Neural cell (in vitro differentiated cells): ENCODE results near the gene AHRR. TPM values are rescaled to one million over a fixed set of nuclear protein-coding genes. Genes with fewer than 3 reads are reported as not detected.

Source experiments
- H2AFZ ChIP-seq: fragments of 200-600, 300-800 bp; sonication (generic), shearing (Covaris generic); 2 replicates; pipeline ENCODE4 v1.6.0; 2014; ENCODE audit warnings: low read depth, mild to moderate bottlenecking, antibody characterized with exemption, low read length, moderate library complexity
- H3F3A ChIP-seq: fragments of 200-600 bp; shearing (Covaris generic); 2 replicates; pipeline ENCODE4 v1.6.1; 2016; ENCODE audit warnings: mild to moderate bottlenecking, moderate library complexity, mixed read lengths, antibody characterized with exemption, low read length; ENCODE audit not compliant: insufficient read depth, poor library complexity, severe bottlenecking
- H3K27ac ChIP-seq: fragments of 200-600, 300-800 bp; sonication (generic), shearing (Covaris generic); 2 replicates; pipeline ENCODE4 v1.5.1; 2014; ENCODE audit warnings: mild to moderate bottlenecking, low read length, moderate library complexity
- H3K27me3 ChIP-seq: fragments of 300-800, 200-600 bp; sonication (generic), shearing (Covaris generic); 2 replicates; pipeline ENCODE4 v1.6.0; 2014; ENCODE audit warnings: mild to moderate bottlenecking, low read depth, low read length, moderate library complexity; ENCODE audit not compliant: insufficient read depth
- H3K36me3 ChIP-seq: fragments of 300-800, 200-600 bp; sonication (generic), shearing (Covaris generic); 2 replicates; pipeline ENCODE4 v1.5.1; 2014; ENCODE audit warnings: mild to moderate bottlenecking, antibody characterized with exemption, low read length, moderate library complexity; ENCODE audit not compliant: insufficient read depth
- H3K4me2 ChIP-seq: fragments of 300-800, 200-600 bp; sonication (generic), shearing (Covaris generic); 2 replicates; pipeline ENCODE4 v1.6.0; 2014; ENCODE audit warnings: mild to moderate bottlenecking, low read length
- H3K4me3 ChIP-seq: fragments of 300-800, 200-600 bp; sonication (generic), shearing (Covaris generic); 2 replicates; pipeline ENCODE4 v1.5.1; 2014; ENCODE audit warnings: mild to moderate bottlenecking, low read length, moderate library complexity
- H3K79me2 ChIP-seq: fragments of 200-600 bp; shearing (Covaris generic); replicated peaks from 2 replicates; pipeline ENCODE4 v1.6.0; 2014; ENCODE audit warnings: mild to moderate bottlenecking, low read length, moderate library complexity; ENCODE audit not compliant: insufficient read depth
- H3K9ac ChIP-seq: fragments of 300-800, 200-600 bp; sonication (generic), shearing (Covaris generic); 2 replicates; pipeline ENCODE4 v1.6.1; 2016; ENCODE audit warnings: mild to moderate bottlenecking, low read length, mixed read lengths
- H3K9me2 ChIP-seq: fragments of 200-600 bp; shearing (Covaris generic); 2 replicates; pipeline ENCODE4 v1.6.1; 2016; ENCODE audit warnings: mild to moderate bottlenecking, low read length, mixed read lengths; ENCODE audit not compliant: insufficient read depth
- H3K9me3 ChIP-seq: fragments of 200-600, 300-800 bp; sonication (generic), shearing (Covaris generic); 2 replicates; pipeline ENCODE4 v1.6.1; 2016; ENCODE audit warnings: mild to moderate bottlenecking, mixed run types, low read length, moderate library complexity, mixed read lengths
- H4K20me1 ChIP-seq: fragments of 200-600 bp; shearing (Covaris generic); 2 replicates; pipeline ENCODE4 v1.6.1; 2016; ENCODE audit warnings: mild to moderate bottlenecking, mixed run types; ENCODE audit not compliant: insufficient read depth
- EP300 ChIP-seq: fragments of 450-650 bp; conservative IDR thresholded peaks from 2 replicates; pipeline ENCODE4 v1.6.1; 2014; ENCODE audit warnings: antibody characterized with exemption, mild to moderate bottlenecking, moderate library complexity; ENCODE audit not compliant: poor library complexity, severe bottlenecking
- EZH2 ChIP-seq: fragments of 200-600, 300-800 bp; shearing (Covaris generic), sonication (generic); IDR thresholded peaks from 2 replicates; pipeline ENCODE4 v1.6.1; 2014; ENCODE audit warnings: antibody characterized with exemption, low read length, borderline replicate concordance, mild to moderate bottlenecking; ENCODE audit not compliant: insufficient read depth, poor library complexity, severe bottlenecking
- MXI1 ChIP-seq: fragments of 450-650 bp; conservative IDR thresholded peaks from 2 replicates; pipeline ENCODE4 v1.6.1; 2014; ENCODE audit warnings: antibody characterized with exemption, mild to moderate bottlenecking; ENCODE audit not compliant: poor library complexity, severe bottlenecking
- POLR2AphosphoS5 ChIP-seq: IDR thresholded peaks from 2 replicates; pipeline ENCODE4 v1.6.1; 2012
- RAD21 ChIP-seq: fragments of 450-650 bp; conservative IDR thresholded peaks from 2 replicates; pipeline ENCODE4 v1.6.1; 2014; ENCODE audit warnings: antibody characterized with exemption, mild to moderate bottlenecking, moderate library complexity
- SMC3 ChIP-seq: fragments of 450-650 bp; conservative IDR thresholded peaks from 2 replicates; pipeline ENCODE4 v1.6.1; 2014; ENCODE audit warnings: antibody characterized with exemption, mild to moderate bottlenecking, moderate library complexity; ENCODE audit not compliant: poor library complexity
- TAF1 ChIP-seq: IDR thresholded peaks from 2 replicates; pipeline ENCODE4 v1.6.1; 2012; ENCODE audit warnings: low read depth
- polyA plus RNA-seq: library from polyadenylated mRNA; depleted of rRNA; stranded (reverse); fragments of >200 nt; gene quantifications from 2 replicates; pipeline ENCODE4 v1.2.3, GENCODE V29; 2014
- TF ChIP-seq, protein P1 (sequence below): fragments of 450-650 bp; IDR thresholded peaks from 2 replicates; pipeline ENCODE4 v1.5.1; 2014; ENCODE audit warnings: antibody characterized with exemption, mild to moderate bottlenecking, moderate library complexity; ENCODE audit not compliant: poor library complexity, severe bottlenecking
- TF ChIP-seq, protein P2 (sequence below): IDR thresholded peaks from 2 replicates; pipeline ENCODE4 v1.6.1; 2012; ENCODE audit warnings: borderline replicate concordance

The AHRR gene
- polyA plus RNA-seq, 1 donor from 2014 or later = 0.26 TPM

DNA sequence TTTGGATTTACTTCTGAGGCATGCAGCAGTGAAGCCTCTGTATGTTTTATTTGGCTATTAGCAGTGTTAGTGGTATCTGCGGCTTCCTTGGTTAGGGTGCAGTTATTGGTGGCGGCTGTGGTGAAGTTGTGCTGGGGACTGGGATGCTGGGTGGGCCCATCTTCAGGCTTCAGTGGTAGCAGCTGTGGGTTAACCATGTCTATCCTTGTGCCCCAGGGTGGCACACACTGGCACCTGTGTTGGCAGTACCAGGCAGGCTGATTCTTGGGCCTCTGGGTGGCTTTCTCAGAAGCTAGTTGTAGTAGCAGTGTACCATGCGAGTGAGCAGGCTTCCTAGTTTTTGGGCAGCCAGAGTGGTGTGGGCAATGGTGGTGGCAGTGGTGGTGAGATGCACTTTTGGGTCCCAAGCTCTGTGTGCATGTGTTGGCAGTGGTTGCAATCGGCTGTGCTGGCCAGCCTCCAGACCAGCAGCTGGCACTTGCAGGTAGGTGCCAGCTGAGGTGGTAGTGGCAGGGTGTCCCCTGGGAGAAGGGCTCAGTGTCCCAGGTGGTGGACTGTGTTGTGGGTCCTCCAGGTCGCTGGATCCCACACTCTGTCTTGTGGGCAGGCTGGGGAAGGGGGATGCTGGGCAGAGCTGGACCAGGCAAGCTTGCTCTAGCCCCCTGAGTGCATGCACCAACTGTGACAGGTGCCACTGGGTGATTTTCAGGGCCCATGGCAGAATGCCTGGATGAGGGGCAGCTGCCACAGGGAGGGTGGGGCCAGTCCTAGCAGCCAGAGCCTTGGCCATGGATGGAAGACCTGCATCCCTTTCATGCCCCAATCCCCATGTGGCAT, 13.6 kb downstream of the AHRR start:
- H3K27me3 ChIP-seq = no peaks in the 10 kb centered on the region

DNA sequence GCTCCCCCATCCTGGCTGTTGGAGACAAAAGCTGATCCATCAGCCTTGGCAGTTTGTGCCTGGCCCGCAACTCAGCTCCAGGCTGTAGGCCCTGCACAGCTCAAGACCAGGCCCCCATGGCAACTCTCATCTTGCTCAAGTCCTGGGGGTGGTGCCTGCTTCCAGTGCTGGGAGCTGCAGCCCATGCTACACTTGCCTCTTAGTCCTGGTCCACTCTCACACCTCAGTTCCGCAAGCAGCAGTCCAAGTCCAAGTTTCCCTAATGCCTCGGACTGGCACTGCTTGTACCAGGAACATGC, 14.2 kb downstream of the AHRR start:
- Histone ChIP-seq H3K9me3 (no peaks in the 10 kb centered on the region), H3K79me2 (no peaks in the 10 kb centered on the region), H3K9me2 (no peaks in the 10 kb centered on the region), H3F3A (no peaks in the 10 kb centered on the region), H3K4me2 (no peak overlapping the region), H3K4me3 (no peak overlapping the region), H2AFZ (no peak overlapping the region), H3K27me3 (no peaks in the 10 kb centered on the region), H4K20me1 (no peaks in the 10 kb centered on the region), H3K27ac (no peak overlapping the region), H3K9ac (no peak overlapping the region), H3K36me3 (no peaks in the 10 kb centered on the region)
- TF ChIP-seq EZH2 = no peak
- TF ChIP-seq RAD21 = no peak
- TF ChIP-seq, protein P1, sequence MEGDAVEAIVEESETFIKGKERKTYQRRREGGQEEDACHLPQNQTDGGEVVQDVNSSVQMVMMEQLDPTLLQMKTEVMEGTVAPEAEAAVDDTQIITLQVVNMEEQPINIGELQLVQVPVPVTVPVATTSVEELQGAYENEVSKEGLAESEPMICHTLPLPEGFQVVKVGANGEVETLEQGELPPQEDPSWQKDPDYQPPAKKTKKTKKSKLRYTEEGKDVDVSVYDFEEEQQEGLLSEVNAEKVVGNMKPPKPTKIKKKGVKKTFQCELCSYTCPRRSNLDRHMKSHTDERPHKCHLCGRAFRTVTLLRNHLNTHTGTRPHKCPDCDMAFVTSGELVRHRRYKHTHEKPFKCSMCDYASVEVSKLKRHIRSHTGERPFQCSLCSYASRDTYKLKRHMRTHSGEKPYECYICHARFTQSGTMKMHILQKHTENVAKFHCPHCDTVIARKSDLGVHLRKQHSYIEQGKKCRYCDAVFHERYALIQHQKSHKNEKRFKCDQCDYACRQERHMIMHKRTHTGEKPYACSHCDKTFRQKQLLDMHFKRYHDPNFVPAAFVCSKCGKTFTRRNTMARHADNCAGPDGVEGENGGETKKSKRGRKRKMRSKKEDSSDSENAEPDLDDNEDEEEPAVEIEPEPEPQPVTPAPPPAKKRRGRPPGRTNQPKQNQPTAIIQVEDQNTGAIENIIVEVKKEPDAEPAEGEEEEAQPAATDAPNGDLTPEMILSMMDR = no peak
- TF ChIP-seq EP300 = no peak
- no peak for TF ChIP-seq TAF1
- no peak for TF ChIP-seq SMC3
- TF ChIP-seq, protein P2, sequence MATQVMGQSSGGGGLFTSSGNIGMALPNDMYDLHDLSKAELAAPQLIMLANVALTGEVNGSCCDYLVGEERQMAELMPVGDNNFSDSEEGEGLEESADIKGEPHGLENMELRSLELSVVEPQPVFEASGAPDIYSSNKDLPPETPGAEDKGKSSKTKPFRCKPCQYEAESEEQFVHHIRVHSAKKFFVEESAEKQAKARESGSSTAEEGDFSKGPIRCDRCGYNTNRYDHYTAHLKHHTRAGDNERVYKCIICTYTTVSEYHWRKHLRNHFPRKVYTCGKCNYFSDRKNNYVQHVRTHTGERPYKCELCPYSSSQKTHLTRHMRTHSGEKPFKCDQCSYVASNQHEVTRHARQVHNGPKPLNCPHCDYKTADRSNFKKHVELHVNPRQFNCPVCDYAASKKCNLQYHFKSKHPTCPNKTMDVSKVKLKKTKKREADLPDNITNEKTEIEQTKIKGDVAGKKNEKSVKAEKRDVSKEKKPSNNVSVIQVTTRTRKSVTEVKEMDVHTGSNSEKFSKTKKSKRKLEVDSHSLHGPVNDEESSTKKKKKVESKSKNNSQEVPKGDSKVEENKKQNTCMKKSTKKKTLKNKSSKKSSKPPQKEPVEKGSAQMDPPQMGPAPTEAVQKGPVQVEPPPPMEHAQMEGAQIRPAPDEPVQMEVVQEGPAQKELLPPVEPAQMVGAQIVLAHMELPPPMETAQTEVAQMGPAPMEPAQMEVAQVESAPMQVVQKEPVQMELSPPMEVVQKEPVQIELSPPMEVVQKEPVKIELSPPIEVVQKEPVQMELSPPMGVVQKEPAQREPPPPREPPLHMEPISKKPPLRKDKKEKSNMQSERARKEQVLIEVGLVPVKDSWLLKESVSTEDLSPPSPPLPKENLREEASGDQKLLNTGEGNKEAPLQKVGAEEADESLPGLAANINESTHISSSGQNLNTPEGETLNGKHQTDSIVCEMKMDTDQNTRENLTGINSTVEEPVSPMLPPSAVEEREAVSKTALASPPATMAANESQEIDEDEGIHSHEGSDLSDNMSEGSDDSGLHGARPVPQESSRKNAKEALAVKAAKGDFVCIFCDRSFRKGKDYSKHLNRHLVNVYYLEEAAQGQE = no peak
- TF ChIP-seq MXI1 = no peak
- TF ChIP-seq POLR2AphosphoS5 = no peak

More for the DNA sequence above, 13.6 kb downstream of the AHRR start:
- Histone ChIP-seq H3K9me3 (no peaks in the 10 kb centered on the region), H3K36me3 (no peaks in the 10 kb centered on the region), H3K9me2 (no peaks in the 10 kb centered on the region), H3K9ac (no peak overlapping the region), H2AFZ (no peak overlapping the region), H3K4me2 (no peak overlapping the region), H3K4me3 (no peak overlapping the region), H3K79me2 (no peaks in the 10 kb centered on the region), H3F3A (no peaks in the 10 kb centered on the region), H3K27ac (no peak overlapping the region), H4K20me1 (no peaks in the 10 kb centered on the region)
- TF ChIP-seq EZH2 = no peak
- no peak for TF ChIP-seq MXI1
- TF ChIP-seq, protein P2 = no peak
- TF ChIP-seq SMC3 = no peak
- no peak for TF ChIP-seq POLR2AphosphoS5
- TF ChIP-seq, protein P1 = no peak
